Endothelial cell of umbilical vein (primary cell): ENCODE measurements around the gene WBP2. TPM values are rescaled to one million over a fixed set of nuclear protein-coding genes. Genes with fewer than 3 reads are reported as not detected.
A peak's percentile ranks its signal among the peaks of the same experiment; 100 is the strongest.

Experiments used
- BruUV-seq: library from RNA; stranded (reverse); fragments of 400-500 nt; replicated peaks from 2 replicates; lab custom pipeline; 2021; lab: Mats Ljungman, UMichigan
- CTCF ChIA-PET: fragments of 300-600, 350-600 bp; sonication (Branson Sonifier 250); formaldehyde crosslinking; loops from one replicate; lab custom pipeline; 2021; ENCODE audit warnings: antibody characterized with exemption, inconsistent platforms; lab: Charles Lee
- POLR2A ChIA-PET: fragments of 300-600, 350-600 bp; sonication (Branson Sonifier 250); formaldehyde crosslinking; loops from one replicate; lab custom pipeline; 2021; ENCODE audit warnings: antibody characterized with exemption, inconsistent platforms; lab: Charles Lee
- DNase-seq: peaks from one replicate; pipeline ENCODE4 v3.0.0-alpha.2; 2011; ENCODE audit warnings: low read depth, low spot score
- FAIRE-seq: peaks from 2 replicates; lab custom pipeline; 2011; peaks lifted over from hg19 to GRCh38; lab: Jason Lieb, UNC
- H2AFZ ChIP-seq: 2 replicates; pipeline ENCODE4 v1.6.0; 2012; ENCODE audit warnings: low read depth, low read length, control low read depth, inconsistent platforms
- H3K27ac ChIP-seq: 2 replicates; pipeline ENCODE4 v1.5.1; 2011; ENCODE audit warnings: low read depth, mild to moderate bottlenecking, control low read depth, low read length, moderate library complexity; ENCODE audit not compliant: insufficient read depth
- H3K27me3 ChIP-seq, 2 experiments: 2 replicates each; pipeline versions ENCODE4 v1.6.0 to v1.6.1; 2011; ENCODE audit warnings: low read length in 2 of 2, mixed read lengths in 1 of 2; ENCODE audit not compliant: control insufficient read depth in 2 of 2, insufficient read depth in 2 of 2
- H3K36me3 ChIP-seq, 2 experiments: 2 replicates in 1 of 2; 3 replicates in 1 of 2; pipeline ENCODE4 v1.5.1; 2011; ENCODE audit warnings: low read length in 2 of 2, mild to moderate bottlenecking in 1 of 2, moderate library complexity in 1 of 2; ENCODE audit not compliant: control insufficient read depth in 2 of 2, insufficient read depth in 2 of 2; ENCODE audit errors: extremely low read depth in 1 of 2
- H3K4me1 ChIP-seq: 3 replicates; pipeline ENCODE4 v1.5.1; 2011; ENCODE audit warnings: mild to moderate bottlenecking, low read length; ENCODE audit not compliant: control insufficient read depth, insufficient read depth; ENCODE audit errors: extremely low read depth
- H3K4me2 ChIP-seq: 2 replicates; pipeline ENCODE4 v1.6.1; 2011; ENCODE audit warnings: low read length, control low read depth, mixed read lengths; ENCODE audit not compliant: insufficient read depth
- H3K4me3 ChIP-seq, 3 experiments: fragments of 200-600 bp in 1 of 3; sonication (generic), shearing (Covaris generic) in 1 of 3; replicated peaks in 1 of 3; 2 replicates each; pipeline ENCODE4 v1.5.1; 2011 to 2016; ENCODE audit warnings: control low read depth in 3 of 3, low read length in 3 of 3, mild to moderate bottlenecking in 2 of 3, inconsistent platforms in 1 of 3, low read depth in 1 of 3, moderate library complexity in 1 of 3; ENCODE audit not compliant: insufficient read depth in 1 of 3
- H3K79me2 ChIP-seq: 2 replicates; pipeline ENCODE4 v1.6.0; 2012; ENCODE audit warnings: low read length, inconsistent platforms; ENCODE audit not compliant: control insufficient read depth, insufficient read depth
- H3K9ac ChIP-seq: replicated peaks from 2 replicates; pipeline ENCODE3; 2011; ENCODE audit warnings: low read length, control low read depth; ENCODE audit not compliant: insufficient read depth; ENCODE audit errors: extremely low read depth
- H3K9me1 ChIP-seq: replicated peaks from 3 replicates; pipeline ENCODE4 v1.6.0; 2011; ENCODE audit warnings: mild to moderate bottlenecking, low read length; ENCODE audit not compliant: control insufficient read depth, insufficient read depth; ENCODE audit errors: extremely low read depth
- H3K9me3 ChIP-seq: replicated peaks from 2 replicates; pipeline ENCODE4 v1.5.1; 2012; ENCODE audit warnings: low read length, inconsistent platforms; ENCODE audit not compliant: control insufficient read depth, insufficient read depth
- H4K20me1 ChIP-seq: replicated peaks from 2 replicates; pipeline ENCODE3; 2011; ENCODE audit warnings: mild to moderate bottlenecking, low read length; ENCODE audit not compliant: control insufficient read depth, insufficient read depth; ENCODE audit errors: extremely low read depth
- FOS ChIP-seq: IDR thresholded peaks from 2 replicates; pipeline ENCODE4 v1.6.1; 2011; ENCODE audit warnings: mild to moderate bottlenecking, low read length, moderate library complexity, borderline replicate concordance; ENCODE audit not compliant: insufficient read depth
- JUN ChIP-seq: IDR thresholded peaks from 2 replicates; pipeline ENCODE4 v1.6.1; 2011; ENCODE audit warnings: borderline replicate concordance, low read depth; ENCODE audit not compliant: insufficient read length, insufficient read depth
- POLR2A ChIP-seq: IDR thresholded peaks from 2 replicates; pipeline ENCODE4 v1.6.1; 2012; ENCODE audit warnings: low read depth, mild to moderate bottlenecking, control low read depth, low read length
- dilution Hi-C: fragments of 300-500 bp; cut with MboI; formaldehyde crosslinking; loops from one replicate; pipeline ENCODE4 v1.15.0; 2019; ENCODE audit warnings: low sequenced_read_pairs; ENCODE audit not compliant: extremely low pct_ligation_motif_present
- intact Hi-C: fragments of 100-400 bp; cut with micrococcal nuclease; formaldehyde crosslinking; loops from one replicate; pipeline ENCODE4 v1.10.0; 2022
- polyA plus RNA-seq, 4 experiments: library from polyadenylated mRNA; depleted of rRNA in 3 of 4; stranded (reverse) in 3 of 4; unstranded in 1 of 4; fragments of >200 nt; gene quantifications; 2 replicates each; pipeline versions ENCODE4 v1.2.1 to v1.2.3, GENCODE V29; 2011 to 2012; ENCODE audit warnings: missing spikeins in 1 of 4
- total RNA-seq: library from RNA; stranded (reverse); gene quantifications from 2 replicates; pipeline ENCODE4 v1.2.3, GENCODE V29; 2021
- TF ChIP-seq, protein P1 (sequence below), 2 donors: IDR thresholded peaks; 1 replicate in 1 of 2; 2 replicates in 1 of 2; pipeline ENCODE4 v1.5.1; 2011; ENCODE audit warnings: low read length in 2 of 2, mild to moderate bottlenecking in 2 of 2, moderate library complexity in 2 of 2, control low read depth in 1 of 2, inconsistent platforms in 1 of 2, low read depth in 1 of 2; ENCODE audit not compliant: insufficient read depth in 1 of 2; ENCODE audit errors: extremely low read depth in 1 of 2

The WBP2 gene
- total and polyA plus RNA-seq, 2 donors (not counting 3 experiments of a cell fraction or from before 2014, with no cell fraction given): 81.5 to 126 TPM

DNA sequence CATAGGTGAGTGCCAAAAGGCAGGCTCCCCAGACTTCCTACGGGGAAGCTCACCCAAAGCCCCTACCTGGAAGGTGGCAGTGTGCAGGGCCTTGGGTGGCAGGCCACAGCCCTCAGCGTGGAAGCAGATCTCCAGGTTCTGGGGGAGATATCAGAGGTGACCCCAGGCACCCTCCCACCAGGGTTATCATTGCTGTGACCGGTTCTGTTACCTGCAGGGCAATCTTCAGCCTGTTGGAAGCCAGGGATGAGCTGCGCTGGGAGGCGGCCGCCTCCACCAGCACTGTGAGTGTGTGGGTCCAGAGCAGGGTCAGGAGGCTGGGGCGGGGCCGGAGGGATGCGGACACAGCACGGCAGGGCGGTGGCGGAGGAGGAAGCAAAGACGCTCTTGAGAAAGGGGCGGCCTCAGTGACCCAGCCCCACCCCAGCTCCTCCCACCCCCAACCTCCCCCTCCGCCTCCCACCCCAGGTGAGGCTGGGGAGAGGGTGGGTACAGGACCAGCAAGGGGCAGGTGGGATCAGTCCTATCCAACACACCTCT, 24.0 kb downstream of the WBP2 start:
- Histone ChIP-seq H2AFZ (no peak overlapping the region), H3K36me3 (no peaks in the 10 kb centered on the region), H3K27me3 (no peaks in the 10 kb centered on the region), H3K4me2 (no peak overlapping the region), H3K9me1 (no peaks in the 10 kb centered on the region), H3K27ac (no peak overlapping the region), H3K9ac (no peak overlapping the region), H3K79me2 (no peaks in the 10 kb centered on the region), H3K4me3 (no peak overlapping the region), H3K9me3 (no peaks in the 10 kb centered on the region), H4K20me1 (no peaks in the 10 kb centered on the region), H3K4me1 (peaks cover 7% of the 10 kb centered on the region)
- FAIRE-seq (no peak), DNase-seq (no peak)
- ChIA-PET POLR2A (interaction anchor here (1.2 to 1.9 kb wide), 2 partner anchors 51 to 55 kb away, joined by 3 to 11 read pairs; no protein-coding TSS in a partner anchor), CTCF (interaction anchor here (0.8 to 1.9 kb wide), 9 partner anchors 14 to 65 kb away, joined by 3 to 18 read pairs (median 5); partner anchors contain the start of genes TRIM65 and WBP2)
- dilution Hi-C loops (no loop called here), intact Hi-C loops (no loop called here)
- no peak for TF ChIP-seq JUN
- BruUV-seq: no TSS peak

DNA sequence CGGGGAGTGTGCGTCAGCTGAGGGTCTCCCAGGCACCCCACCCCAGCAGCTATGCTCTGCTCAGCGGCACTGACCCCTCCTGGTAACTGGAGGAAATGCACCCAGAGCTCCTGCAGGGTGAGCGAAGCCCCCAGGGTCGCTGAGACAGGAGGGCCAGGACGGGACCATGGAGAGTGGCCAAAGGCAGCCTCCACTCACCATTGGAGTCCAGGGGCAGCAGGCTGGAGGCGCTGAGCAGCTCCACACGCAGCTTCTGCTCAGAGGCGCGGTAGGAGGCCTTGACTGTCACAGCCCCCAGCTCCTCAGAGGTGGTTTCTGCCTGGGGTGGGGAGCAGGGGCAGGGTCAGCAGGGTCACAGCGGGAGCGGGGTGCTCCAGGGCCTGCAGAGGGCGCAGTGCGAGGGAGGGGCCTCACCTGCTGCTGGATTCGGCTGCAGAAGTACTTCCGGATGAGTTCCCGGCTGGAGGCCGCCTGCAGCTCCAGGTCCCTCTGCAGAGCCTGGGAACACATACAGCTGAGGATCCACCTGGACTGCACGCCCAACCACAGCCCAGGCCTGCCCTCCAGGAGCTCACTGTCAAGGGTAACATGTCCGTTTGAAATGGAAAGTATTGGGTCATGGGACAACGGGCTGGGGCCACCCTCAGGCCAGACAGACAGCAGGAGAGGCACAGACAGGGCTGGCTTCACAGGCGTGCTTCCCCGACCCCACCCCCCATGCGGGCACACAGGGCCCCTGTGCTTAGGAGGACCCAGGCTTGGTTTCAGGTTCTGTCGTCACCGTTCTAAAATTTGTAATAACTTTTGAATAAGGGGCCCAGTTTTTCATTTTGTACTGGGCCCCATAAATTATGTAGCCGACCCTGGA, 24.7 kb downstream of the WBP2 start:
- Histone ChIP-seq H2AFZ (no peak overlapping the region), H3K9me3 (no peaks in the 10 kb centered on the region), H3K36me3 (no peaks in the 10 kb centered on the region), H3K4me1 (peaks cover 7% of the 10 kb centered on the region), H3K27me3 (no peaks in the 10 kb centered on the region), H3K9me1 (no peaks in the 10 kb centered on the region), H3K4me3 (no peak overlapping the region), H3K27ac (no peak overlapping the region), H3K4me2 (no peak overlapping the region), H3K79me2 (no peaks in the 10 kb centered on the region), H4K20me1 (no peaks in the 10 kb centered on the region), H3K9ac (no peak overlapping the region)
- FAIRE-seq (no peak), DNase-seq (no peak)
- CTCF ChIA-PET: interaction anchor here (0.7 to 6.3 kb wide), 36 partner anchors 9 to 82 kb away, joined by 3 to 73 read pairs (median 6); partner anchors contain the start of genes GALK1, TRIM47, TRIM65 and UNC13D
- no TSS peak for BruUV-seq
- POLR2A ChIA-PET: interaction anchor here (1.1 to 1.9 kb wide), 3 partner anchors 50 to 65 kb away, joined by 3 to 11 read pairs (median 4); partner anchors contain the start of gene GALK1
- TF ChIP-seq, protein P1, sequence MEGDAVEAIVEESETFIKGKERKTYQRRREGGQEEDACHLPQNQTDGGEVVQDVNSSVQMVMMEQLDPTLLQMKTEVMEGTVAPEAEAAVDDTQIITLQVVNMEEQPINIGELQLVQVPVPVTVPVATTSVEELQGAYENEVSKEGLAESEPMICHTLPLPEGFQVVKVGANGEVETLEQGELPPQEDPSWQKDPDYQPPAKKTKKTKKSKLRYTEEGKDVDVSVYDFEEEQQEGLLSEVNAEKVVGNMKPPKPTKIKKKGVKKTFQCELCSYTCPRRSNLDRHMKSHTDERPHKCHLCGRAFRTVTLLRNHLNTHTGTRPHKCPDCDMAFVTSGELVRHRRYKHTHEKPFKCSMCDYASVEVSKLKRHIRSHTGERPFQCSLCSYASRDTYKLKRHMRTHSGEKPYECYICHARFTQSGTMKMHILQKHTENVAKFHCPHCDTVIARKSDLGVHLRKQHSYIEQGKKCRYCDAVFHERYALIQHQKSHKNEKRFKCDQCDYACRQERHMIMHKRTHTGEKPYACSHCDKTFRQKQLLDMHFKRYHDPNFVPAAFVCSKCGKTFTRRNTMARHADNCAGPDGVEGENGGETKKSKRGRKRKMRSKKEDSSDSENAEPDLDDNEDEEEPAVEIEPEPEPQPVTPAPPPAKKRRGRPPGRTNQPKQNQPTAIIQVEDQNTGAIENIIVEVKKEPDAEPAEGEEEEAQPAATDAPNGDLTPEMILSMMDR (IDR thresholded peaks at IDR 0.05; ENCODE audit: extremely low read depth in 1 of 2, insufficient read depth in 1 of 2, low read depth in 1 of 2, low read length in 2 of 2): peak; percentile 56 to 80
- TF ChIP-seq POLR2A: no peak
- TF ChIP-seq FOS: no peak
- intact Hi-C loops (no loop called here), dilution Hi-C loops (no loop called here)
